ENCODE measurements around the gene LSM10. TPM values are rescaled to one million over a fixed set of nuclear protein-coding genes. Genes with fewer than 3 reads are reported as not detected.

LSM10 gene
- total RNA-seq, 1 donor from 2014 or later: 45.7 TPM

DNA sequence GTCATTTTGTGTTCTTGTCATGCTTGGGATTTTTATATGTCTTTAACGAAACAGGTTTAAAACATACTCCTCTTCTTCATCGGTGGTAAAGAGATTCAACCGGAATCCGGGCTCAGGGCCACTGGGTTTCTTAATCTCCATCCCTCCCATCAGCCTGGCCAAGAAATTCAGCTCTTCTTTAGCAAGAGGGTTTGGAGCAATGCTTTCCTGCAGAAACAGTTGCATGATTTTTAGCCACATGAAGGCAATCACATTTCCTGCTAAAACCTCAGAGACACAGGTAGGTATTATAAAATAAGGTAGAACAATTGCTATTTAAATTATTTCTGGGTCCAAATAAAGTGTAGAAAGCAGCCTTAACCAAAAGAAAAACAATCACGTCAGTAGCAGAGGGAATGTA is 22.7 kb upstream of the LSM10 start:
- H3K27me3 Mint-ChIP-seq (ENCODE audit: low read depth): no peaks in the 10 kb centered on the region
- peaks cover 5% of the 10 kb centered on the region for H3K36me3 Mint-ChIP-seq (ENCODE audit: low read depth)
- TF ChIP-seq, protein P1, sequence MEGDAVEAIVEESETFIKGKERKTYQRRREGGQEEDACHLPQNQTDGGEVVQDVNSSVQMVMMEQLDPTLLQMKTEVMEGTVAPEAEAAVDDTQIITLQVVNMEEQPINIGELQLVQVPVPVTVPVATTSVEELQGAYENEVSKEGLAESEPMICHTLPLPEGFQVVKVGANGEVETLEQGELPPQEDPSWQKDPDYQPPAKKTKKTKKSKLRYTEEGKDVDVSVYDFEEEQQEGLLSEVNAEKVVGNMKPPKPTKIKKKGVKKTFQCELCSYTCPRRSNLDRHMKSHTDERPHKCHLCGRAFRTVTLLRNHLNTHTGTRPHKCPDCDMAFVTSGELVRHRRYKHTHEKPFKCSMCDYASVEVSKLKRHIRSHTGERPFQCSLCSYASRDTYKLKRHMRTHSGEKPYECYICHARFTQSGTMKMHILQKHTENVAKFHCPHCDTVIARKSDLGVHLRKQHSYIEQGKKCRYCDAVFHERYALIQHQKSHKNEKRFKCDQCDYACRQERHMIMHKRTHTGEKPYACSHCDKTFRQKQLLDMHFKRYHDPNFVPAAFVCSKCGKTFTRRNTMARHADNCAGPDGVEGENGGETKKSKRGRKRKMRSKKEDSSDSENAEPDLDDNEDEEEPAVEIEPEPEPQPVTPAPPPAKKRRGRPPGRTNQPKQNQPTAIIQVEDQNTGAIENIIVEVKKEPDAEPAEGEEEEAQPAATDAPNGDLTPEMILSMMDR (IDR thresholded peaks at IDR 0.05): no peak
- H3K27ac Mint-ChIP-seq (ENCODE audit: unreplicated experiment): peak overlapping the region; percentile 59
- no peak for DNase-seq (ENCODE audit: low spot score)
- peaks cover 13% of the 10 kb centered on the region for H3K4me1 Mint-ChIP-seq (ENCODE audit: low read depth)
- H3K9me3 Mint-ChIP-seq (ENCODE audit: low read depth): no peaks in the 10 kb centered on the region
- H3K4me3 Mint-ChIP-seq (ENCODE audit: unreplicated experiment): no peak overlapping the region

DNA sequence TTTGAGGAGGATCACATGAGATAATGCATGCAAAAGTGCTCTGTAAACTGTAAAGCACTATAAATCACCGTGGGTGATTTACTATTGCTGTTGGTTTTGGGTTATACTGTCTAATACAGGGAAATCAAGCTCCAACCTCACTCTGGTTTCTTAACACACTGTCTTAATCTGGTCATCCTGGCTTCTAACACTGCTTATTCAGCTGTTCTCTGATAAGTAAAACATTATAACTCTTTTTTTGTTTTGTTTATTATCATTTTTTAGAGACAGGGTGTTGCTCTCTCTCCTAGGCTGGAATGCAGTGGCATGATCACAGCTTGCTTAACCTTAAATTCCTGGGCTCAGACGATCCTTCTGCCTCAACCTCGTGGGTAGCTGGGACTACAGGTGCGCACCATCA is 21.9 kb upstream of the LSM10 start:
- Mint-ChIP-seq H3K27ac (ENCODE audit: unreplicated experiment) (no peak overlapping the region), H3K27me3 (ENCODE audit: low read depth) (no peaks in the 10 kb centered on the region), H3K9me3 (ENCODE audit: low read depth) (no peaks in the 10 kb centered on the region), H3K4me3 (ENCODE audit: unreplicated experiment) (no peak overlapping the region), H3K36me3 (ENCODE audit: low read depth) (peaks cover 5% of the 10 kb centered on the region), H3K4me1 (ENCODE audit: low read depth) (peaks cover 13% of the 10 kb centered on the region)
- no peak for DNase-seq (ENCODE audit: low spot score)
- TF ChIP-seq, protein P1 (IDR thresholded peaks at IDR 0.05): no peak

DNA sequence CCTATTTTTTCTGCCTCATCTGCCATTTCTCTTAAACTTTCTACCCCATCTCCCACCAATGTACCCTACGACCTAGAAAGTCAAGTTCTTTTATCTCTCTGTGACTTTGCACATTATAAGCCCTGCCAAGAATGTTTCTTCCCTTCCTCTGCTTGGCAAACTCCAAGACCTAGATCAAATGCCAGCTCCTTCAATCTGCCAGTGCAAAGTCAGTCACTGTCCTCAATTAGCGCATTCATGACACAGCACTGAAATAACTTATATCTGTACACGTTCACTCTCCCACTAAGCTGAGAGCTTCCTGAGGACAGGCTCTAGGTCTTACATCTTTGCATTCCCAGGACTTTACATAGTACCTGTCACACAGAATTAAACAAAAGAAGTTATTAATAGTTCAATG is 21.4 kb upstream of the LSM10 start:
- H3K9me3 Mint-ChIP-seq (ENCODE audit: low read depth): no peaks in the 10 kb centered on the region
- H3K4me3 Mint-ChIP-seq (ENCODE audit: unreplicated experiment): no peak overlapping the region
- H3K27ac Mint-ChIP-seq (ENCODE audit: unreplicated experiment): no peak overlapping the region
- no peak for DNase-seq (ENCODE audit: low spot score)
- peaks cover 13% of the 10 kb centered on the region for H3K4me1 Mint-ChIP-seq (ENCODE audit: low read depth)
- TF ChIP-seq, protein P1 (IDR thresholded peaks at IDR 0.05): no peak
- no peaks in the 10 kb centered on the region for H3K27me3 Mint-ChIP-seq (ENCODE audit: low read depth)
- H3K36me3 Mint-ChIP-seq (ENCODE audit: low read depth): peaks cover 5% of the 10 kb centered on the region

DNA sequence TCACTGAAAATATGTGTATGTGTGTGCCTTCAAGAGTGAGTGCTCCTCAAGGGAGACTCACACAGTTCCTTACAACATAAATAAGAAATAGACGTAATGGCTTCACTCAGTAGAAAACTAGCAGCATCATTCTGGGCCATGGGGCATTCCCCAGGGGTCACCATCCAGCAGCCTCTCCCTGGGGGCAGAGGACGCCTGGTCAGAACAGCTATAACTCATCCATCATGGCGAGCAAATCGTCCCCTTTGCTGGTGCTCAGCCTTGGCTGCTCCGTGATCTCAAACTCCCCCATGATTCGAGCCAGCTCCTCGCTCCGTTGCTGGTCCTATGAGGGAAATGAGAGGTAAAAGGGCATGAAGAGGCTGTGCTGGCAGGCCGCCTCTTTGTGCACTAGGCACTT is 20.2 kb upstream of the LSM10 start:
- no peak for DNase-seq (ENCODE audit: low spot score)
- Mint-ChIP-seq H3K27ac (ENCODE audit: unreplicated experiment) (no peak overlapping the region), H3K4me1 (ENCODE audit: low read depth) (peaks cover 13% of the 10 kb centered on the region), H3K36me3 (ENCODE audit: low read depth) (peaks cover 5% of the 10 kb centered on the region), H3K4me3 (ENCODE audit: unreplicated experiment) (no peak overlapping the region), H3K9me3 (ENCODE audit: low read depth) (no peaks in the 10 kb centered on the region), H3K27me3 (ENCODE audit: low read depth) (no peaks in the 10 kb centered on the region)
- TF ChIP-seq, protein P1 (IDR thresholded peaks at IDR 0.05): no peak

DNA sequence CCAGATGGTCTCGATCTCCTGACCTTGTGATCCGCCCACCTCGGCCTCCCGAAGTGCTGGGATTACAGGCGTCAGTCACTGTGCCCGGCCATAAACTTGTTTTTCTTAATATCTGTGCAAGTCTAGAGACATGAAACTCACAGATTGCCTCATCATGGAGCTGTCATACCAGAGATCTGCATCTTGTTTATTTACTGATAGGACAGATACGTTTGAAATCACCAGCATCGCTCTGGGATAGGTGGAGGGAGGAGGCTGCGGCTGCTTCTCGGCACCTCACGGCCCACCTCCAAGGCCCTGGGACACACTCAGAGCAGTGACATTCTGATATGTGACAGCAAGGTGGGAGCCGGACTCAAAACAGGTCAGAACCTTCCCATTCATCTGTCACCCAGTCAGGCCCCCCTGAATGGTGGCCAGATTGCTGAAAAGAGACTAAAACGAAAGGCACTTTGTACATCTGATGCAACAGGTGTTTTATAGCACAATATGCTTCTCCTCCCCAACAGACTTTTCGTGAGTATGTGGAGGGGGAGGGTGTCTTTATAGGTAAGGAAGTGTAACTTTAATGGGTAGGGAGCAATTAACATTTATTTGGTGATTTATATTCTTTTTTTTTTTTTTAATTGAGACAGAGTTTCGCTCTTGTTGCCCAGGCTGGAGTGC is 18.1 kb upstream of the LSM10 start:
- no peak for DNase-seq (ENCODE audit: low spot score)
- Mint-ChIP-seq H3K36me3 (ENCODE audit: low read depth) (peaks cover 6% of the 10 kb centered on the region), H3K27ac (ENCODE audit: unreplicated experiment) (no peak overlapping the region), H3K9me3 (ENCODE audit: low read depth) (no peaks in the 10 kb centered on the region), H3K4me1 (ENCODE audit: low read depth) (peaks cover 10% of the 10 kb centered on the region), H3K4me3 (ENCODE audit: unreplicated experiment) (no peak overlapping the region), H3K27me3 (ENCODE audit: low read depth) (no peaks in the 10 kb centered on the region)
- TF ChIP-seq, protein P1 (IDR thresholded peaks at IDR 0.05): no peak
